ENCODE results near the gene TSKU. TPM values are rescaled to one million over a fixed set of nuclear protein-coding genes. Genes with fewer than 3 reads are reported as not detected.

TSKU gene
- total and polyA plus RNA-seq, 9 of the 15 experiments (the other 6 are each of a cell fraction or from before 2014, with no cell fraction given): 0.60 to 11.9 (median 8.4) TPM

DNA sequence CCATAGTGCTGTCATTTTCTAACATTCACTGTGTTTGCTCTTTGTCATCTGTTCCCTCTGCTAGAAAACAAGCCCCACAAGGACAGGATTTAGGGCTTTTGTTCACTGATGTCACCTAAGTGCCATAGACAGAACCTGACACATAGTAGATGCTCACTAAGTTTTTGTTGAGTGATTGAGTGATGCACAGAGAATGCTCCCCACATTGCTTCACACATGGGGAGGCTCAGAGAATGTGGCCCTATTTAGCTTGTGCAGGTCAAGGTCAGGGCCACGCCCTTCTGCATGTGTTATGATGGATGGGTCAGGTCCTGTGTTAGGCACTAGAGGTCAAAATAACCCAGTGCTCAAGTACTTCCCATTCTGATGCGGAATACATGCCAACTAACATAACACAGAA is 33.1 kb upstream of the TSKU start:
- Histone ChIP-seq H3K27ac (ENCODE audit: extremely low read depth, low read depth, low read length) (no peak overlapping the region), H3K27me3 (ENCODE audit: control insufficient read depth in 2 of 2, insufficient read depth in 2 of 2, low read length in 2 of 2) (no peaks in the 10 kb centered on the region), H3K4me2 (ENCODE audit: insufficient read depth, low read length) (no peak overlapping the region), H3K4me1 (replicated peaks in 1 of 2; ENCODE audit: control insufficient read depth in 2 of 2, insufficient read depth in 2 of 2, low read length in 2 of 2) (peaks cover 40 to 48% of the 10 kb centered on the region in 2 experiments; a peak in 4 of 5 replicates), H3K4me3 (no peak overlapping the region), H3K9ac (ENCODE audit: insufficient read depth in 1 of 2, low read depth in 2 of 2, low read length in 2 of 2) (no peak overlapping the region; a peak in 1 of 4 replicates), H2AFZ (ENCODE audit: low read depth, low read length) (0 out of 2 replicates have a peak overlapping the region, but pooled peaks have one; percentile 10), H3K9me1 (ENCODE audit: control insufficient read depth, insufficient read depth, low read length) (no peaks in the 10 kb centered on the region), H4K20me1 (replicated peaks; ENCODE audit: control insufficient read depth, insufficient read depth, low read length) (no peaks in the 10 kb centered on the region), H3K79me2 (ENCODE audit: control insufficient read depth, insufficient read depth, low read length) (no peaks in the 10 kb centered on the region), H3K9me3 (replicated peaks; ENCODE audit: control insufficient read depth, insufficient read depth, low read depth, low read length) (0 out of 2 replicates have a peak, but pooled peaks cover 2% of the 10 kb centered on the region), H3K36me3 (ENCODE audit: control insufficient read depth, insufficient read depth, low read length) (no peaks in the 10 kb centered on the region)
- BruUV-seq (replicated peaks): no TSS peak
- intact Hi-C loops (cut with micrococcal nuclease): no loop called here
- DNase-seq (ENCODE audit: extremely low read depth in 1 of 4, low spot score in 3 of 4) (no peak), FAIRE-seq (no peak), ATAC-seq (no peak)
- in situ Hi-C loops (cut with MboI): no loop called here
- TF ChIP-seq BMI1 (IDR thresholded peaks at IDR 0.05; ENCODE audit: low read length): no peak
- no peak for TF ChIP-seq SMARCB1 (IDR thresholded peaks at IDR 0.05; ENCODE audit: insufficient read length, low read depth)
- peak in 1 of 2 experiments; percentile 28; a peak in 1 of 4 replicates for TF ChIP-seq KDM1A (IDR thresholded peaks at IDR 0.05)
- TF ChIP-seq ESRRA (IDR thresholded peaks at IDR 0.05; ENCODE audit: borderline replicate concordance, low read depth): peak; percentile 77
- POLR2A ChIA-PET: no interaction called here
- CTCF ChIA-PET (ENCODE audit: low intra/inter-chr PET ratio): no interaction called here
- 72% methylated on average over 2 of the region's 2 CpGs for WGBS (ENCODE audit: insufficient coverage, low coverage, missing lambda C conversion rate)

- FAIRE-seq (no peak), ATAC-seq (no peak)
- WGBS (ENCODE audit: insufficient coverage, low coverage, missing lambda C conversion rate): 86% methylated on average over 6 of the region's 6 CpGs
Observed at GRCh38 chr11:76750746-76751145, 32.4 kb upstream of the TSKU start.

More at GRCh38 chr11:76750746-76751145, 32.4 kb upstream of the TSKU start:
- no TSS peak for BruUV-seq (replicated peaks)
- Histone ChIP-seq H3K36me3 (ENCODE audit: control insufficient read depth, insufficient read depth, low read length) (no peaks in the 10 kb centered on the region), H3K9ac (ENCODE audit: insufficient read depth in 1 of 2, low read depth in 2 of 2, low read length in 2 of 2) (peak overlapping the region in 1 of 2 experiments; percentile 43; a peak in 1 of 4 replicates), H2AFZ (ENCODE audit: low read depth, low read length) (no peak overlapping the region), H3K4me1 (replicated peaks in 1 of 2; ENCODE audit: control insufficient read depth in 2 of 2, insufficient read depth in 2 of 2, low read length in 2 of 2) (peaks cover 33 to 42% of the 10 kb centered on the region in 2 experiments; a peak in 4 of 5 replicates), H4K20me1 (replicated peaks; ENCODE audit: control insufficient read depth, insufficient read depth, low read length) (no peaks in the 10 kb centered on the region), H3K9me1 (ENCODE audit: control insufficient read depth, insufficient read depth, low read length) (no peaks in the 10 kb centered on the region), H3K9me3 (replicated peaks; ENCODE audit: control insufficient read depth, insufficient read depth, low read depth, low read length) (0 out of 2 replicates have a peak, but pooled peaks cover 2% of the 10 kb centered on the region), H3K4me3 (no peak overlapping the region), H3K27ac (ENCODE audit: extremely low read depth, low read depth, low read length) (no peak overlapping the region), H3K79me2 (ENCODE audit: control insufficient read depth, insufficient read depth, low read length) (no peaks in the 10 kb centered on the region), H3K4me2 (ENCODE audit: insufficient read depth, low read length) (no peak overlapping the region), H3K27me3 (ENCODE audit: control insufficient read depth in 2 of 2, insufficient read depth in 2 of 2, low read length in 2 of 2) (no peaks in the 10 kb centered on the region)
- no peak for TF ChIP-seq ZNF134 (CRISPR knock-in tag; conservative IDR thresholded peaks at IDR 0.05)
- no peak for TF ChIP-seq KLF6 (CRISPR knock-in tag; IDR thresholded peaks at IDR 0.05; ENCODE audit: borderline replicate concordance)
- TF ChIP-seq, protein P1, sequence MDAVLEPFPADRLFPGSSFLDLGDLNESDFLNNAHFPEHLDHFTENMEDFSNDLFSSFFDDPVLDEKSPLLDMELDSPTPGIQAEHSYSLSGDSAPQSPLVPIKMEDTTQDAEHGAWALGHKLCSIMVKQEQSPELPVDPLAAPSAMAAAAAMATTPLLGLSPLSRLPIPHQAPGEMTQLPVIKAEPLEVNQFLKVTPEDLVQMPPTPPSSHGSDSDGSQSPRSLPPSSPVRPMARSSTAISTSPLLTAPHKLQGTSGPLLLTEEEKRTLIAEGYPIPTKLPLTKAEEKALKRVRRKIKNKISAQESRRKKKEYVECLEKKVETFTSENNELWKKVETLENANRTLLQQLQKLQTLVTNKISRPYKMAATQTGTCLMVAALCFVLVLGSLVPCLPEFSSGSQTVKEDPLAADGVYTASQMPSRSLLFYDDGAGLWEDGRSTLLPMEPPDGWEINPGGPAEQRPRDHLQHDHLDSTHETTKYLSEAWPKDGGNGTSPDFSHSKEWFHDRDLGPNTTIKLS (IDR thresholded peaks at IDR 0.05; ENCODE audit: borderline replicate concordance, low read depth): no peak
- TF ChIP-seq KDM2B (CRISPR knock-in tag; IDR thresholded peaks at IDR 0.05): no peak
- TF ChIP-seq GATA2 (CRISPR knock-in tag; IDR thresholded peaks at IDR 0.05): no peak
- TF ChIP-seq NCOR1 (IDR thresholded peaks at IDR 0.05): no peak
- no peak for TF ChIP-seq RBFOX2 (IDR thresholded peaks at IDR 0.05; ENCODE audit: low read depth, low read length)
- no peak for TF ChIP-seq NFE2 (IDR thresholded peaks at IDR 0.05; ENCODE audit: low read depth)
- TF ChIP-seq ZNF24 (IDR thresholded peaks at IDR 0.05): no peak
- TF ChIP-seq ZNF174 (CRISPR knock-in tag; IDR thresholded peaks at IDR 0.05): no peak
- no peak for TF ChIP-seq TEAD4 (IDR thresholded peaks at IDR 0.05; ENCODE audit: low read length)
- no peak for TF ChIP-seq TEAD4 (CRISPR knock-in tag; IDR thresholded peaks at IDR 0.05; ENCODE audit: borderline replicate concordance)
- POLR2A ChIA-PET: no interaction called here
- CTCF ChIA-PET (ENCODE audit: low intra/inter-chr PET ratio): no interaction called here
- intact Hi-C loops (cut with micrococcal nuclease) (no loop called here), in situ Hi-C loops (cut with MboI) (no loop called here)
- DNase-seq (ENCODE audit: extremely low read depth in 1 of 4, low spot score in 3 of 4): no peak

All from K562 (cell line).